ENCODE data around the gene KCNC4.

KCNC4 gene

GRCh38 chr1:110254604-110255391, 44.7 kb downstream of the KCNC4 start:
- no peak for DNase-seq (ENCODE audit: low read depth, low spot score)

GRCh38 chr1:110255392-110255787, 45.3 kb downstream of the KCNC4 start:
- DNase-seq (ENCODE audit: low read depth, low spot score) = peak; percentile 9

- DNase-seq (ENCODE audit: low read depth, low spot score) = no peak
These were observed 48.6 kb downstream of the KCNC4 start for GRCh38 chr1:110258734-110259133.

- no peak for DNase-seq (ENCODE audit: low read depth, low spot score)
These were observed 49.7 kb downstream of the KCNC4 start for GRCh38 chr1:110259770-110260169.
